Stimulated activated CD4-positive, alpha-beta T cell treated with anti-CD3 and anti-CD28 coated beads, Interleukin-12 subunit alpha, Interleukin-12 subunit beta, amount 100 ng/mL, for 48 hours (primary cell): ENCODE results near the gene PMEPA1.
"Not testable (repeated sequence)": the region's sequence is repeated elsewhere in the genome, so short reads cannot be mapped to it uniquely, and the experiment has no call there.

Source experiments
- DNase-seq, 3 donors: peaks; one replicate each; pipeline ENCODE4 v3.0.0-alpha.2; 2020; ENCODE audit warnings: low read depth in 2 of 3, low spot score in 1 of 3

The PMEPA1 gene

DNA sequence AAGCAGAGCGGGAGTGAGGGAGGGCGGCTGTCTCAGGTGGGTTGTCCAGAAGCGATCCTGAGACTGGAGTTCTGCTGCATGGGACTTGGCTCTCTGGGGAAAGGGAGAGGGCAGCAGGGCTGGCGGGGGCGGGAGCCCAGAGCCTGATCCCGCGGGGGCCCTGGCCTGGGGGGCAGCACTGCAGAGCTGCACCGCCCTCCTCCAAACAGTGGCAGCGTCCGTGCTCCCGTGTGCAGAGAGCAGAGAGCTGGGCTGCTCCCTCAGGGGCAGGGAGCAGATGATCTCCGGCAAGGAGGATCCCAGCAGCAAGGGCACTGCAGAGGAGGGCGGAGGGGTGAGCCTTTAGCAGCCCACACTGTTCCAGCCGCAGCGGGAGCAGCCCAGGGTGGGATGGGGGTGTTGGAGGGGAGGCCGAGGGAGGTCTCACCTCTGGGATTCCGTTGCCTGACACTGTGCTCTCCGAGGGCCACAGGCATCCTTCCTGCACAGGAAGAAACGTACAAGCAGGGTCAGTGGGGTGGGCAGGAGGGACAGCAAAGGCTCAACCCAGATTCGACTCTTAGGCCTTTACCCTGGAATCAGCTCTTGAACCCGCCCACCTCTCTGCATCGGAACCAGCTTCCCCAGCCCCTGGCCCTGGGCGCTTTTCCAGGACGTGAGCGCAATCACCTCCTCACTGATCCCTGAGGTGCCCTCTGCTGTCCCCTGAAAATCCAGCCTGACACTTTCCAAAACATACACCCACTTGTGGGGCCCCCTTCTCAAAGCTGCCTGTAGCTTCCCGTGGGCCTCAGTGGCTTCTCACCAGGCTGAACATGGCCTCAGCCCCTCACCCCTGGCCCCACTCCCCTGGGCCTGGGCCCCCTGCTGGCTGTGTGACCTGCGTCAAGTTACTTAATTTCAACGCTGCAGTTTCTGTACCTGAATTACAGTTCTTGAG lies 56.9 kb downstream of the PMEPA1 start:
- no peak for DNase-seq

DNA sequence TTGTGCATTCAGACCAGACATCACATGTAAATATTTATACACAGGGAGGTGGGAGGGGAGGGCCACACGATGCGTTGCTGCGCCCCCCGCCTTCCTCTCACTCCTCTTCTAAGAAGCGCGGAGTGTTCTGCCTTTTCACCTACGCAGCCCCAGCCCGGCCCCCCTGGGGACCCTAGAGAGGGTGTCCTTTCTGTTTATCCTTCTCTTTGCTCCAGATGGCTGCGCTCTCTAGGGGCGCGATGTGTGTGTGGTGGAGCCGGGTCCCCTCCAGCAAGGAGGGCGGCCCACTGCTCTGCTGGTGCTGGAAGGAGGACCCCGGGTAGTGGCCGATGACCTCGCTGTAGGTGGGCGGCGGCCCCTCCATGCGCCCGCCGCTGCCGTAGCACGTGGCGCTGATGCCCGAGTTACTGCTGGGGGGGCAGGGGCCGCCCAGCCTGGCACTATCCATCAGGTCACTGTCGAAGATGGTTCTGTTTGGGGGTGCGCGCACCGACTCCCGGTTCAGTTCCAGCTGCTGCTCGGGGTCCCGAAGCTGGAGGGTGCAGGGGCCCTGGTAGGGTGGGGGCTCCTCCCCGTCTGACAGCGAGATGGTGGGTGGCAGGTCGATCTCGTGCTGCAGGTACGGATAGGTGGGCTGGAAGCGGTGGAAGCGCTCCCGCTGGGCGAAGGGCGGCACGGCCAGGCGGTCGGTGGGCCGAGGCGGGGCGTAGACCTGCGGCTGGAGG lies 57.8 kb downstream of the PMEPA1 start:
- DNase-seq: no peak

DNA sequence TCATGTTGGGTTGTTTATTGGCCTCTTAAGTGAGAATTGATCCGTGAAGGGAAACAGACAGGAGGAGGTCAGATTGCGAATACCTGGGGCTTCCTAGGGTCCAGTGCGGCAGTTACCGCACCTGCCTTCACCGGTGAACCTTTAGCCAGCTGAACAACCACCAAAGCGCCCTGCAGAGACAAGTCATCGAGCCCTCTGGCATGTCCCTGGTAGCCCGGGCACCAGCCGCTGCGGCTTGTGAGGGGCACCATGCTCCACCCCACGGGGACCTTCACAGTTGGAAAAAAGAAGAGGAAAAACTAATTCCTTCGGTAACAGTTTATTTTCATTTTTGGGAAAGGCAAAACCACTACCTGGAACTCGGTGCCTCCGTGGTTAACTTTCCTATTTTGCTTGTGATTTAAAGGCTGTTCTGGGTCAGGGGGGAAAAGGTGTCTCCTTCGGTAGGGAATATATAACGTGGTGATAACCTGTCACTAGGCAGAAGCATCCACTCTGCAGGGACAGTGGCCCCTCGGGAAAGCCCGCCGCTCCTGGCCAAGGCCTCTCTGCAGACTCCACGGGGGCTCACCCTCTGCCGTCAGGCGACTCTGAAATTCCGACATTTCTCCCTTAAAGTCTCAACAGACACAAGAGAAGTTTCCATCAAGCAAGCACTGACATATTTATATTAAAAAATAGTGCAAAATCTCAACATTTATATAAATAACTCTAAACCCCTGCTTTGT lies 58.9 kb downstream of the PMEPA1 start:
- DNase-seq: no peak

DNA sequence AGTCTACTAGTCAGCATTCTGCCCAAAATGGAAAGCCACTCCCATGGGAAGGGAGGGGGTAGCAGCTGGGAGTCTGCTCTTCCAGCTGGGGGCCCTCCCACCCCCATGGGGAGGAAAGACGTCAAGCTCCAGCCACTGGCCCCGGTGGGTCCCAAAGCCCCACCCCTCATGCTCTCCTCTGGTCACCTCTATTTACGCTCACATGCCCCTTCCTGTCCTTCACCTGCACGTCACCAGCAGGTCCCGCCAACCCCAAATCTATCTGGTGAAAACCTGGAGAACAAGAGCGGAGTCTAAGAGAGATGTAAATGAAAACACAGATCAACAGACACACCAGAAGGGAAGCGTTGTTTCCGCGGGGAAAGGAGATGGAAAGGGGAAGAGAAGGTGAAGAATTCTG lies 59.5 kb downstream of the PMEPA1 start:
- no peak for DNase-seq

DNA sequence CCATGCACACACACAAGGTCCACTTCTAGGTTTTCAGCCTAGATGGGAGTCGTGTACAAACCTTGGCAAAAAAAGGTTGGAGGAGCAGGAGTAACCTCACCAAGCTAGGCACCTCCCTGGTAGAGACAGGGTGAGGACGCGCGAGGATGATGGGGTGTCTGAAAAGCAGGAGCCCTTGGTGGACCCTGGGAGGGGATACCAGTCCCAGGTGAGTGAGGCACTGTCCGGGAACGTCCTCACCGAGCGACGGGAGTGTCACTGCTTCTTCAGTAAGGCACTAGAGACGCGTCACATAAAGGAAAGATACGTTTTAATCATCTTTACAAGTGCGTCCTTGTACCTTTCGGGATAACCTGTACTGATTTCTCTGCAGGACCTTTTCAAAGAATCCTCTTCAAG lies 60.2 kb downstream of the PMEPA1 start:
- no peak for DNase-seq

DNA sequence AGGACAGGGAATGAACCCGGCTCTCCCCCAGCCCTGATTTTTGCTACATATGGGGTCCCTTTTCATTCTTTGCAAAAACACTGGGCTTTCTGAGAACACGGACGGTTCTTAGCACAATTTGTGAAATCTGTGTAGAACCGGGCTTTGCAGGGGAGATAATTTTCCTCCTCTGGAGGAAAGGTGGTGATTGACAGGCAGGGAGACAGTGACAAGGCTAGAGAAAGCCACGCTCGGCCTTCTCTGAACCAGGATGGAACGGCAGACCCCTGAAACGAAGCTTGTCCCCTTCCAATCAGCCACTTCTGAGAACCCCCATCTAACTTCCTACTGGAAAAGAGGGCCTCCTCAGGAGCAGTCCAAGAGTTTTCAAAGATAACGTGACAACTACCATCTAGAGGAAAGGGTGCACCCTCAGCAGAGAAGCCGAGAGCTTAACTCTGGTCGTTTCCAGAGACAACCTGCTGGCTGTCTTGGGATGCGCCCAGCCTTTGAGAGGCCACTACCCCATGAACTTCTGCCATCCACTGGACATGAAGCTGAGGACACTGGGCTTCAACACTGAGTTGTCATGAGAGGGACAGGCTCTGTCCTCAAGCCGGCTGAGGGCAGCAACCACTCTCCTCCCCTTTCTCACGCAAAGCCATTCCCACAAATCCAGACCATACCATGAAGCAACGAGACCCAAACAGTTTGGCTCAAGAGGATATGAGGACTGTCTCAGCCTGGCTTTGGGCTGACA lies 60.8 kb downstream of the PMEPA1 start:
- DNase-seq: no peak

DNA sequence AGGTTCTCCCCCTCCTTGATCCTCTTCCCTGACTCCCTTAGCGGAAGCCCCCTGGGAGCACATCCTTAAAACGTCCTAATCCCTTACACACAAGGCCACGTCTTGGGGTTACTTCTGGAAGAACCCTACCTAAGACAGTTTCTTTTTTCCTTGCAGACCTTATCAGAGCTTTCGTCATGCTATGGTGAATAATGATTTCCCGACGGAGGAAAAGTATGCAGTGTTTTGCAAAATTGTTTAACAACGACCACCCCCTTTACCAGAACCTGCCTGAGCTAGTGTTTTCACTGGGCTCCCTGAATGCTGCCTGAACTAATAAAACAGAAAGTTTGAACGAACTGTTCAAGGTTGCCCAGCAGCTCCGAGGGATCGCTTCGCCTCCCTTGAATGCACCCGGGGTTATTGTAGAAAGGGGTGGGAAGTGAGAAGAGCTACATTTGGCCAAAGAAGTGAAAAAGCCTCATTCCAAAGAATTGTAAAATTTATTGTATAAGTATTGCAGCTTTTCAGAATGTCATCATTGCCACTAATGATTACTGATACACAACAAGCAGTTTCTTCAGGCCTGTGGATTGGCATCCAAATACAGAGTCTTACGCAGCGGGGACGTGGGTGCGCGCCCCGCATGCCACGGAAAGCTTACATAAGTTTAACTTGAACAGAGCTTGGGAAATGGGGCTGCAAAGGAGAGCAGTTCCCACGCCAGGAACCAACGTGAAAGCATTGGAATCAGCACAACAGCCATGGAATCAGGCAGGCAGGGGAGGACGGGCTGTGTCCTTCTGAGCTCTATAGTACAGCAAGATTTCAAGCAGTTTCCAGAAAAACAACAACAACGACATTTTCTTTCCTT lies 61.7 kb downstream of the PMEPA1 start:
- DNase-seq: no peak

DNA sequence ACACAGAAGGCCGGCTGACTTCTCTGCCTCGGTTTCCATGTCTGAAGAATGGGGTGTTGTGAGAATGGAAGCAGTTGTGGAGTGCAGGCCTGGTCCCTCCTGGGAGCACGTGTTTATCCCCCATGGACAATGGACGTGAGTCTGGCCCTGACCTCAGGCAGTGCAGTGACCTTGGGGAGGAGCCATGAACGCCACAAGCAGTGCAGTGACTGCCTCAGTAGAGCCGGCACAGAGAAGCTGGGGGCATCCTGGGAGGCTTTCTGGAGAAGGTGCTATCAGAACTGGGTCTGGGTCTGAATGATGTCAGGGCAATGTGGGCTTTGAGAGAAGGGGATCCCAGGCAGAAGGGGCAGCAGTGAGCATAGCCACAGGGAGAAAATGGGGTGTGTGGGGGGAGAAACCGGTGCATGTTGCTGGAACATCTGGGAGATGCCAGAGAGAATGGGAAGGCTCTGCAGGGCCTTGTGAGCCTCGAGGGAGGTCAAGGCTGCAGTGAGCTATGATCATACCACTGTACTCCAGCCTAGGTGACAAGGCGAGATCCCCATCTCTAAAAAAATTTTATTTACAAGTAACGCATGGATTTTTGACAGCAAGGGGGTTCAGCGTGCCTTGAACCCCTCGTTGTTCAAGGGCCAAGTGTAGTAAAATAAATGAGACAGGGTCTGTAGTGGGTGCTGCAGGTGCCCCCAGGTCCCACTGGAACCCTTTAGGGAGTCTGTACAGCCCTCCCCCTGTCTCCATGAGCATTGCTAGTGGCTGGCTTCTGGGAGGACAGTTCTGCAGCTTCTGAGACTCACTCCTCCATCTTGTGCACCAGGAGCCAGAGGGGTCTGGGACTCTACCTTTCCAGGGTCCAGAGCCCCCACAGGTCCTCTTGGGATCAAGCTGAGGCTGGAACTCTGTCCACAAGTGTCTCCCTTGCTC lies 62.5 kb downstream of the PMEPA1 start:
- DNase-seq: no peak

DNA sequence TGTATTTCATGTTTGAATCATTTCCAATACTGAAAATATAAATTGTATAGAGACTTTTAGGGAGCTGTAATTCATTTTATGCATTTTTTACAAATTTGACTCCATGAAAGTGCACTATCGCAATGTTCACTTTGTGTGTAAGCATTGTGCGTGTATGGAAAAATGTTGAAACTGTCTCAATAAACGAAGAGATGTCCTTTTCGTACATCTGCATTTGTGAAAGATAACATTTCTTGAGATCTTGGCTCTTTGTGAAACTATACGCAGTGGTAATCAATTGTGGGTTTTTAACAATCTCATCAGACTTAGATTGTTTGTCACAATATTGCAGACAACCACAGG lies 70.9 kb downstream of the PMEPA1 start:
- no peak for DNase-seq

DNA sequence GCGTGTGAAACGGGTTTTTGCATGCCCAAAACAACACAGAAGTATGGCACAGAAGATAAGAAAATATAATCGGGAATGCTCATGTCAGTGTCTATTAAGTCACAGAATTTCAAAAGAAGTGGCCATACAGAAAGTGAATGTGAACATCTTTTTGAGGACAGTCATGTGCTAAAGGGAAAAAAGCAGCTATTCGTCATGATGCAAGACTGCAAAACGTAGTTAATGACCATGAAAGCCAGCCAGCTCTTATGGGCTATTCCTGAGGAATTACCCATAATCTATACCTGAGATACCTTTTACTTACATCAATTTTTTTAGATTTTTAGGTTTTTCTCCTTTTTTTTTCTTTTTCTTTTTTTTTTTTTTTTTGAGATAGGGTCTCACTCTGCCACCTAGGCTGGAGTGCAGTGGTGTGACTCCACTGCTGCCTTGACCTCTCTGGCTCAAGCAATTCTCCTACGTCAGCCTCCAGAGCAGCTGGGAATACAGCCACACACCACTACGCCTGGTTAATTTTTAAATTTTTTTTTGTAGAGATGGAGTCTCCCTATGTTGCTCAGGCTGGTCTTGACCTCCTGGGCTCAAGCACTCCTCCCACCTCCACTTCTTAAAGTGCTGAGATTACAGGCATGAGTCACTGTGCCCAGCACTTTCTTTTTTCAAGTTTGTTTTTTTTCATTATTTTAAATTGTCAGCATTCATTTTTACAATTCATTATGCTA lies 71.5 kb downstream of the PMEPA1 start:
- no peak for DNase-seq

DNA sequence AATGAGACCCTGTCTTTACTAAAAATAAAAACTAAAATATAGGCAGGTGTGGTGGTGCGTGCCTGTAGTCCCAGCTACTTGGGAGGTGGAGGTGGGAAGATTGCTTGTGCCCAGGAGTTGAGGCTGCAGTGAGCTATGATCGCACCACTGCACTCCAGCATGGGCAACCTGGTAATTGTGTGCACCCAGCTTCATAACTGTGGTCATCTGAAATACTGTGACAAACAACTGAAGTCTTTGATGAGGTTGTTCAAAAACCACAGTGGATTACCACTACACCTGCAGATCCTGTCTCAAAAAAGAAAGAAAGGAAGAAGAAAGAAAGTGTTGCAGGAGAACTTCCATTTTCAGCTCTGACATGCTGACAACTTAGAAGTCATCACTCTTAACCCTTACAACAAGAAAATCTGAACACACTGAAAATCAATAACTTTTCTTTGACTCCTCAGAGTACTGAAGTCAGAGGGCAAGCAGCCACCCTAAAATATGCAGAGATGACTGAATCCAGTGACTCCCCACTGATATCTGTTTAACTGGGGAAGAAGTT lies 75.8 kb downstream of the PMEPA1 start:
- no peak for DNase-seq

DNA sequence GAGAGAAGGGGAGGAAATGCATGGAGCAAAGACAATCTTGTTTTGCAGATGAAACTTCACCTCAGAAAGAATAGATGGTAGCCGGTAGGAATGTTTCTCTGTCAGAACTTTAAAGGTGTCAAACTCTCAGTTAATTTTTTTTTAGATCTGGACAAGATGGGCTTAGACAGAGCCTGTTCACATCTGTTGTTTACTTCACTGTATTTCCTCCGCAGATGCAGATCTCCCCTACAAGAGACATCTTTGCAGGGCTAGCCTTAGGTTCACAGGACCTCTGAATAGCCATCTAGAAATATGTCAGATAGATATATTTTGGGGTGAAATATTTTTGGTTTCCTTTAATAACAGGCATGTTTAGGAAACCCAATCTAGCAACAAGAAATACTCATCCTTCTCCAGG lies 77.5 kb downstream of the PMEPA1 start:
- no peak for DNase-seq

DNA sequence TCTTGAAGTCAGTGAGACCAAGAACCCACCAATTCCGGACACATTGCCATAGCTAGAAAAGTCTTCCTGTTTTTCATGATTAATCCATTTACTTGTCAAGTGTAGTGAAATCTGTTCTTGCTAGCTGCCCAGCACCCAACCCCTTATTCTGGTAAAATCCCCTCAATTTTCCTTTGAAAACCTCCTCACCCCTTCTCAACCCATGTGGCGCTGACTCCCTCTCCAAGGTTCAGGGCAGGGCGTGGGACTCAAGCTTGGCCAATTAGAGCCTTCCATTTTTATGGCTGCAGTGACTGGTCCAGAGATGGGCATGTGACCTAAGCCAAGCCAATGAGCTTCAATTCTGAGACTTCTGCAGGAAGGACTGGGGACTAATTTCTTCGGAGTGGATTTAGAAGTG lies 79.8 kb downstream of the PMEPA1 start:
- DNase-seq: no peak

DNA sequence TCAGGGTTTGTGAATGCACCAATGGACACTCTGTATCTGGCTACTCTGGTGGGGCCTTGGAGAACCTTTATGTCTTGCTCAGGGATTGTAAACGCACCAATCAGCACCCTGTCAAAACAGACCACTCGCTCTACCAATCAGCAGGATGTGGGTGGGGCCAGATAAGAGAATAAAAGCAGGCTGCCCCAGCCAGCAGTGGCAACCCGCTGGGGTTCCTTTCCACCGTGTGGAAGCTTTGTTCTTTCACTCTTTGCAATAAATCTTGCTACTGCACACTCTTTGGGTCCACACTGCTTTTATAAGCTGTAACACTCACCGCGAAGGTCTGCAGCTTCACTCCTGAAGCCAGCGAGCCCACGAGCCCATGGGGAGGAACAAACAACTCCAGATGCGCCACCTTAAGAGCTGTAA lies 80.3 kb downstream of the PMEPA1 start:
- DNase-seq: not testable (repeated sequence)

DNA sequence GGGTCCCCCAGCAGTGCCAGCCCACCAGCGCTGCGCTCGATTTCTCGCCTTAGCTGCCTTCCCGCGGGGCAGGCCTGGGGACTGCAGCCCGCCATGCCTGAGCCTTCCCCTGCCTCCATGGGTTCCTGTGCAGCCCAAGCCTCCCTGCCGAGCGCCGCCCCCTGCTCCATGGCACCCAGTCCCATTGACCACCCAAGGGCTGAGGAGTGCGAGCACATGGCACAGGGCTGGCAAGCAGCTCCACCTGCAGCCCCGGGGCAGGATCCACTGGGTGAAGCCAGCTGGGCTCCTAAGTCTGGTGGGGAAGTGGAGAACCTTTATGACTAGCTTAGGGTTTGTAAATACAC lies 80.9 kb downstream of the PMEPA1 start:
- DNase-seq: not testable (repeated sequence)

DNA sequence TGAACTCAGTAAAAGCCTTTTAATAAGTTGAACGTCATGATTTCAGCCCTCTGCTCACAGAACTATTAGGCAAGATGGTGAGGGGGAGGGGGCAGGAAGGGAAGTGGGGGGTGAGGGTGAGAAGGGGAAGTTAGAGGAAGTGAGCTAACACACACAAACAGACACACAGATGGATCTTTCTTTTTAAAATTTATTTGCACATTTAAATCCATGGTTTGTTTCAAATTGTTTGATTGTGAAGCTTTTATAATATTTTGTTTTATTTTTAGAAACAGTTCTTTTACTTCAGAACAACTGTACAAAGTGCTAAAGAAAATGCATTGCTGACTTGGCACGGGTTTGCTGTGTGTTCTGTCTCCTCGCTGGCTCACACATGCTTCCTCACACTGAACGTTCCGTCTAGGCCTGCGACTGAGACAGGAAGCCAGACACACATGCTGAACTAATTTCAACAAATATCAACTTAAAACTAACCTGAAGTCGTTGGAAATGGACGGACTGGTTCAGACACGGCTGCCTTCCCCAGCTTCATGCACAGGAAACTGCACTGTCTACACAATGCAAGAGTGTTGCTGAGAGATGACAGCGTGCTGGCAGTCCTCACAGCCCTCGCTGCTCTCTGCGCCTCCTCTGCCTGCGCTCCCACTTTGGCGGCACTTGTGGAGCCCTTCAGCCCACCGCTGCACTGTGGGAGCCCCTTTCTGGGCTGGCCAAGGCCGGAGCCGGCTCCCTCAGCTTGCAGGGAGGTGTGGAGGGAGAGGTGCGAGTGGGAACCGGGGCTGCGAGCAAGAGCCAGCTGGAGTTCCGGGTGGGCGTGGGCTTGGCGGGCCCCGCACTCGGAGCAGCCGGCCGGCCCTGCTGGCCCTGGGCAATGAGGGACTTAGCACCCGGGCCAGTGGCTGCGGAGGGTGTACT lies 81.5 kb downstream of the PMEPA1 start:
- no peak for DNase-seq

DNA sequence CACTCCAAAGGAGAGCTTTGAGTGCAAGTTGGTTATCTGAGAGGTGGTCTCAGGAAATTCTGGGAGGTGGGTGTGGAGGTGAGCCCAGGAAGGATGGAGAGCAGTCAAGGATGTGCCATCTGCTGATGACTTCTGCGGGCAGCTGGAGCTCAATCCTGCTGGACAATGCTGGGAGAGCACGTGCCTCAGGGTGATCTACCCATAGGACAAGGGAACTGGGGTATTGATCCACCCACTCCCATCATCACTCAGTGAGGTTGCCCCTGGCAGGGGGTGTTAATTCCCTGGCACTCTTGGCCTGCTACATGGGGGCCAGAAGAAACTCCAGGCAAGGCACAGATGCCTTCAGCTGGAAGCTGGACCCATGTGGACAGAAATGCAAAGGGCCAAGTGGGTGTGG lies 82.5 kb downstream of the PMEPA1 start:
- DNase-seq: no peak
